BJ (cell line): ENCODE measurements around the gene UST. TPM values are rescaled to one million over a fixed set of nuclear protein-coding genes. Genes with fewer than 3 reads are reported as not detected.
"Not testable (repeated sequence)": the region's sequence is repeated elsewhere in the genome, so short reads cannot be mapped to it uniquely, and the experiment has no call there.

Experiments used
- CTCF ChIA-PET: fragments of 350-600 bp; formaldehyde crosslinking; extraction: SDS; loops from one replicate; lab custom pipeline; 2021; ENCODE audit warnings: antibody characterized with exemption, inconsistent platforms; lab: Yijun Ruan, JAX
- POLR2A ChIA-PET: fragments of 300-600 bp; sonication (Branson Sonifier 250); formaldehyde crosslinking; extraction: SDS; loops from one replicate; lab custom pipeline; 2021; ENCODE audit warnings: antibody characterized with exemption; lab: Charles Lee
- DNase-seq: peaks from one replicate; pipeline ENCODE4 v3.0.0-alpha.2; 2011; ENCODE audit warnings: low read depth
- H3K27me3 ChIP-seq: 2 replicates; pipeline ENCODE4 v1.6.0; 2011; ENCODE audit warnings: low read length; ENCODE audit not compliant: control insufficient read depth, insufficient read depth
- H3K36me3 ChIP-seq: 2 replicates; pipeline ENCODE4 v1.5.1; 2011; ENCODE audit warnings: low read length; ENCODE audit not compliant: control insufficient read depth, insufficient read depth
- H3K4me3 ChIP-seq: 2 replicates; pipeline ENCODE4 v1.5.1; 2011; ENCODE audit warnings: low read depth, mild to moderate bottlenecking, control low read depth, low read length
- CTCF ChIP-seq: IDR thresholded peaks from 2 replicates; pipeline ENCODE4 v1.5.1; 2011; ENCODE audit warnings: low read depth, mild to moderate bottlenecking, control low read depth, inconsistent platforms, low read length, moderate library complexity; ENCODE audit not compliant: insufficient read depth
- polyA plus RNA-seq: library from polyadenylated mRNA; depleted of rRNA; stranded (reverse); fragments of >200 nt; gene quantifications from 2 replicates; pipeline ENCODE4 v1.2.3, GENCODE V29; 2011

UST gene
- polyA plus RNA-seq, 1 experiment: 6.8 TPM

DNA sequence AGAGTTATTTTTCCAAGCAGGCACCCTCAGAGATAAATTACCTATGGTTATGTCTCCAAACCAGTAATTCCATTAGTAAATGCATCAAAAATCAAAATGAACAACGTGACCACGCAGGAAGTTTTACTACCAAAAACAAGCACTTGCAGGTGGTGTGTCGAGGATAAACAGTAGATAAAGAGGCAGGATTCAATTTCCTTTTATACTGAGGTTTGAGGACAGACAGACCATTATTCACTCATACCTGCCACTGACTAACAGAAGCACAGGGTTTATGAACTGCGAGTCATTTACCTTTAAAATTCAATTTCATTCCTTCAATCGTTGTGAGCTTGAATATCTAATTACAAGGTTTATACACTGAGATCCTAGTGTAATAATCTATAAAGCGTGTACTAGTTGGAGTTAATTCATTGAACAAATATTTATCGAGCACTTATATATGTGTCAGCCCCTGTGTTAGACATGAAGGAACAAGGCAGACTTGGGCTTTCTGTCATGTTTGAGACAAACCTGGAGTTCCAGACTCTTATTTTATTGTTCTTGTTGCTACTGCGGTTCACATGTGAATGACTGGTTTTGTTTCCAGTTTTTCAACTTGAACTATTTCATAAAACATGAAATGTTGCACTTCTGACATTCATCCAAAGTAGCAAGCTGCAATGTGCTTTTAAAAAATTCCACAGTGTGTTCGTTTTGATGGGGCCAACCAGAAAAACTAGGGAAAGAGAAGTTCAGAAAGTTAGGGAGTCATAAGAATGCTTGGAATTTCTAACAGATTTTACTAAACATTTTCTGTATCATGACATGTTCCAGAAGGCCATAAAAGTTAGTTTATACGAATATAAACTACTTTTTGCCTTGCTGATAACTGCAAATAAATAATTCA lies 205.6 kb downstream of the UST start:
- H3K27me3 ChIP-seq: no peaks in the 10 kb centered on the region
- TF ChIP-seq CTCF: no peak
- H3K36me3 ChIP-seq: no peaks in the 10 kb centered on the region
- no peak overlapping the region for H3K4me3 ChIP-seq
- DNase-seq: peak; percentile 61
- ChIA-PET POLR2A (no interaction called here), CTCF (no interaction called here)

DNA sequence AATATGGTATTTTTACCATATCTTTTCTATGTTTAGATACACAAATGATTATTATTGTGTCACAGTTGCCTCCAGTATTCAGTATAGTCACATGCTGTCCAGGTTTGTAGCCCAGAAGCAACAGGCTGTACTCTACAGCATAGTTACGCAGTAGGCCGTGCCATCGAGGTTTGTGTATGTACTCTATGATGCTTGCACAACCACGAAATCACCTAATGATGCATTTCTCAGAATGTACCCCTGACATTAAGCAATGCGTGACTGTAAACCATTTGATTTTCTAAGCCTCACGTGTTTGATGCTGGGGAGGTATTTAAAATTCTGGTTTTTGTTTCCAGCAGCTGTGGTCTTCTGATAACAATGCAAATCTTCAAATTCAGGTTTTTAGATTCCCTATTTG lies 207.6 kb downstream of the UST start:
- DNase-seq: no peak
- ChIA-PET POLR2A (no interaction called here), CTCF (interaction anchor here (1.1 to 2.1 kb wide), 3 partner anchors 15 to 376 kb away, joined by 3 to 6 read pairs (median 4); no protein-coding TSS in a partner anchor)
- no peak for TF ChIP-seq CTCF
- Histone ChIP-seq H3K27me3 (no peaks in the 10 kb centered on the region), H3K36me3 (no peaks in the 10 kb centered on the region), H3K4me3 (no peak overlapping the region)

DNA sequence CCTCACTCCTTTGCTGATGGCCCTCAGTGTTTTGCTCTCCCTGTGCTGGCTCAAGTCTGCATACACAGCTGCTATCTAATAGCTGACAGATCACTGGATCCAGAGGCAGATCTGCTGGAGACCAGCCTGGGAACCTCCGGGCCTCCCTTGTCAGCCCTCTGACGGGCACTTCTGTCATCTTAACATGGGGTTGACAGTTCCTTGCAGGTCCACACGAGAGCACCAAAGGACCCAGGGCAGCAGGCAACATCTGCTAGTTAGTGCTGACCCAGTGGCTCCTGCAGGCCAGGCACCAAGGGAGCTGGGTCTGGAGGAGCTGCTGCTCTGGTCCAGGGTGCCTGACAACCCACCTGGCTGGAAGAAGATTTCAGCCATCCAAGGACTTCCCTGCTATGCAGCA lies 208.1 kb downstream of the UST start:
- DNase-seq: no peak
- Histone ChIP-seq H3K36me3 (no peaks in the 10 kb centered on the region), H3K27me3 (no peaks in the 10 kb centered on the region), H3K4me3 (no peak overlapping the region)
- TF ChIP-seq CTCF: no peak
- POLR2A ChIA-PET: no interaction called here
- CTCF ChIA-PET: interaction anchor here (0.9 to 2.1 kb wide), 4 partner anchors 13 to 377 kb away, joined by 3 to 6 read pairs (median 4); no protein-coding TSS in a partner anchor

DNA sequence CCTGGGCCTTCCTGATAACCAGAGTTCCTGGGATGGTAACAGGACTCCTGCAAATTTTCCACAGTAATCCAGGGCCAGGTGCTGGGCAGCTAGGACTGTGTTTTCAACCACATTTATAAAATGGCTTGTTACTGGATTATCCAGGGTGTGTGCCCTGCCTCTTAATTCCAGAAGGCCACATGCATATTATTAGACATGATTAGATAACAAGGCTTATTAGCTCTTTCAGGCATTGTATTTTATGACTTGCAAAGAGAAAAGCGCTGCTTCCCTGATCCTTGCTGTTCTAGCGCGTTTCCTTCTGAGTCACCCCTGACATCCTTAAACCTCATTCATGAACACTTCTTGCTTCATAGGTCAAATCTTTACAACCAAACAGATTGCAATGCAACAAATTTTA lies 208.6 kb downstream of the UST start:
- no peak for TF ChIP-seq CTCF
- ChIA-PET CTCF (interaction anchor here (0.9 to 2.1 kb wide), 3 partner anchors 13 to 377 kb away, joined by 3 to 6 read pairs (median 4); no protein-coding TSS in a partner anchor), POLR2A (no interaction called here)
- H3K36me3 ChIP-seq: no peaks in the 10 kb centered on the region
- no peak overlapping the region for H3K4me3 ChIP-seq
- no peaks in the 10 kb centered on the region for H3K27me3 ChIP-seq
- DNase-seq: no peak

- POLR2A ChIA-PET, DNase-seq, H3K27me3 ChIP-seq, H3K36me3 ChIP-seq, H3K4me3 ChIP-seq: not testable (repeated sequence)
- CTCF ChIA-PET: interaction anchor here (1.1 to 1.8 kb wide), 2 partner anchors 208 to 397 kb away, joined by 3 to 8 read pairs; no protein-coding TSS in a partner anchor
Measured at GRCh38 chr6:148956163-148956562, 209.3 kb downstream of the UST start.
